Effector memory CD8-positive, alpha-beta T cell (primary cell): Measurements from ENCODE around the gene USP6.
"Not testable (repeated sequence)": the region's sequence is repeated elsewhere in the genome, so short reads cannot be mapped to it uniquely, and the experiment has no call there.

ENCODE experiments used
- ATAC-seq: fragments of 150-1000 bp; cut with Tn5 transposase; replicated peaks from 2 replicates; pipeline ENCODE4 v1.10.0; 2021; ENCODE audit warnings: mild to moderate bottlenecking, moderate library complexity
- DNase-seq, 3 experiments: peaks; one replicate each; pipeline ENCODE4 v3.0.0; 2021
- H3K27ac Mint-ChIP-seq, 2 donors: one replicate each; pipeline ENCODE4 v1.8.0; 2022; ENCODE audit warnings: mild to moderate bottlenecking in 2 of 2, mixed read lengths in 2 of 2, moderate library complexity in 2 of 2
- H3K27me3 Mint-ChIP-seq, 2 donors: one replicate each; pipeline ENCODE4 v1.8.0; 2022; ENCODE audit warnings: mixed read lengths in 2 of 2
- H3K36me3 Mint-ChIP-seq: one replicate; pipeline ENCODE4 v1.8.0; 2022; ENCODE audit warnings: mild to moderate bottlenecking, moderate library complexity, mixed read lengths; ENCODE audit not compliant: insufficient read depth
- H3K4me1 Mint-ChIP-seq, 2 donors: one replicate each; pipeline ENCODE4 v1.8.0; 2022; ENCODE audit warnings: low read depth in 2 of 2, mixed read lengths in 2 of 2
- H3K4me3 Mint-ChIP-seq, 2 donors: one replicate each; pipeline ENCODE4 v1.8.0; 2022; ENCODE audit warnings: mild to moderate bottlenecking in 2 of 2, mixed read lengths in 2 of 2, moderate library complexity in 2 of 2
- H3K9me3 Mint-ChIP-seq, 2 donors: one replicate each; pipeline ENCODE4 v1.8.0; 2022; ENCODE audit warnings: mixed read lengths in 2 of 2

USP6 gene

GRCh38 chr17:5165791-5166564, 50.1 kb downstream of the USP6 start:
- not testable (repeated sequence) for H3K36me3 Mint-ChIP-seq, ATAC-seq, DNase-seq, H3K4me1 Mint-ChIP-seq, H3K27me3 Mint-ChIP-seq, H3K9me3 Mint-ChIP-seq, H3K27ac Mint-ChIP-seq, H3K4me3 Mint-ChIP-seq

GRCh38 chr17:5175027-5175426, 59.2 kb downstream of the USP6 start:
- not testable (repeated sequence) for DNase-seq, H3K36me3 Mint-ChIP-seq, H3K4me1 Mint-ChIP-seq, H3K27me3 Mint-ChIP-seq, ATAC-seq, H3K9me3 Mint-ChIP-seq, H3K4me3 Mint-ChIP-seq, H3K27ac Mint-ChIP-seq

- no peak overlapping the region for H3K27ac Mint-ChIP-seq
- no peaks in the 10 kb centered on the region for H3K9me3 Mint-ChIP-seq
- no peaks in the 10 kb centered on the region for H3K27me3 Mint-ChIP-seq
- H3K36me3 Mint-ChIP-seq = peaks cover 14% of the 10 kb centered on the region
- ATAC-seq (no peak), DNase-seq (no peak)
- no peak overlapping the region for H3K4me3 Mint-ChIP-seq
- no peaks in the 10 kb centered on the region for H3K4me1 Mint-ChIP-seq
These were observed 63.2 kb downstream of the USP6 start for GRCh38 chr17:5179003-5179402.

GRCh38 chr17:5181509-5182305, 65.9 kb downstream of the USP6 start:
- ATAC-seq (no peak), DNase-seq (no peak)
- peak overlapping the region in 1 of 2 donors; percentile 60 for H3K27ac Mint-ChIP-seq
- peaks cover 16% of the 10 kb centered on the region for H3K36me3 Mint-ChIP-seq
- H3K4me1 Mint-ChIP-seq = peaks cover 3 to 6% of the 10 kb centered on the region in 2 donors
- no peaks in the 10 kb centered on the region for H3K27me3 Mint-ChIP-seq
- peaks cover 2 to 5% of the 10 kb centered on the region in 2 donors for H3K9me3 Mint-ChIP-seq
- peak overlapping the region in 1 of 2 donors; percentile 6 for H3K4me3 Mint-ChIP-seq

GRCh38 chr17:5182597-5183409, 67.0 kb downstream of the USP6 start:
- Mint-ChIP-seq H3K4me3 (no peak overlapping the region), H3K27ac (no peak overlapping the region)
- no peak for ATAC-seq

GRCh38 chr17:5183410-5183793, 67.6 kb downstream of the USP6 start:
- DNase-seq (no peak), ATAC-seq (no peak)
- Mint-ChIP-seq H3K4me1 (peaks cover 6% of the 10 kb centered on the region in 2 donors), H3K4me3 (no peak overlapping the region), H3K36me3 (peaks cover 20% of the 10 kb centered on the region), H3K27ac (no peak overlapping the region), H3K27me3 (no peaks in the 10 kb centered on the region), H3K9me3 (peaks cover 7 to 11% of the 10 kb centered on the region in 2 donors)

More at GRCh38 chr17:5182597-5183409, 67.0 kb downstream of the USP6 start:
- Mint-ChIP-seq H3K4me1 (peaks cover 3 to 6% of the 10 kb centered on the region in 2 donors), H3K36me3 (peaks cover 16% of the 10 kb centered on the region), H3K27me3 (no peaks in the 10 kb centered on the region), H3K9me3 (peaks cover 7 to 10% of the 10 kb centered on the region in 2 donors)
- no peak for DNase-seq

- H3K36me3 Mint-ChIP-seq = peaks cover 17% of the 10 kb centered on the region
- H3K9me3 Mint-ChIP-seq = peaks cover 7 to 11% of the 10 kb centered on the region in 2 donors
- H3K27me3 Mint-ChIP-seq = no peaks in the 10 kb centered on the region
- peaks cover 6 to 7% of the 10 kb centered on the region in 2 donors for H3K4me1 Mint-ChIP-seq
- H3K27ac Mint-ChIP-seq = peak overlapping the region in 1 of 2 donors; percentile 69
- H3K4me3 Mint-ChIP-seq = peak overlapping the region; percentile 22 to 27
- DNase-seq (peak; percentile 53 to 63 (median 60)), ATAC-seq (peak; percentile 99)
These were observed 68.5 kb downstream of the USP6 start for GRCh38 chr17:5184288-5184687.

GRCh38 chr17:5191541-5192417, 75.9 kb downstream of the USP6 start, which contains the start of gene ZNF594:
TSS of gene ZNF594 (minus strand) at chr17:5191868. CDS start at chr17:5184256, 7,612 bp downstream.
- DNase-seq (peak; percentile 96 to 97 (median 97)), ATAC-seq (peak; percentile 98)
- Mint-ChIP-seq H3K4me1 (peaks cover 13 to 31% of the 10 kb centered on the region in 2 donors), H3K27ac (peak within 1 kb of the TSS; percentile 92 to 95), H3K4me3 (peak within 1 kb of the TSS; percentile 87 to 92), H3K9me3 (peaks cover 4 to 6% of the 10 kb centered on the region in 2 donors), H3K36me3 (peaks cover 19% of the 10 kb centered on the region), H3K27me3 (no peaks in the 10 kb centered on the region)

GRCh38 chr17:5194346-5194745, 78.5 kb downstream of the USP6 start:
- Mint-ChIP-seq H3K4me1 (peaks cover 18 to 37% of the 10 kb centered on the region in 2 donors), H3K4me3 (no peak overlapping the region), H3K36me3 (peaks cover 18% of the 10 kb centered on the region), H3K27ac (no peak overlapping the region), H3K27me3 (no peaks in the 10 kb centered on the region), H3K9me3 (no peaks in the 10 kb centered on the region)
- no peak for DNase-seq
- ATAC-seq = no peak

- Mint-ChIP-seq H3K4me3 (peak overlapping the region; percentile 27 to 40), H3K36me3 (peaks cover 5% of the 10 kb centered on the region), H3K4me1 (peaks cover 6 to 9% of the 10 kb centered on the region in 2 donors), H3K27me3 (no peaks in the 10 kb centered on the region), H3K27ac (peak overlapping the region in 1 of 2 donors; percentile 65), H3K9me3 (no peaks in the 10 kb centered on the region)
- ATAC-seq = peak; percentile 35
- no peak for DNase-seq
These were observed 82.6 kb downstream of the USP6 start for GRCh38 chr17:5198472-5198871.

- Mint-ChIP-seq H3K27me3 (no peaks in the 10 kb centered on the region), H3K4me3 (no peak overlapping the region), H3K27ac (no peak overlapping the region), H3K4me1 (peaks cover 9 to 14% of the 10 kb centered on the region in 2 donors), H3K36me3 (peaks cover 8% of the 10 kb centered on the region), H3K9me3 (no peaks in the 10 kb centered on the region)
- DNase-seq = no peak
- ATAC-seq = no peak
These were observed 84.5 kb downstream of the USP6 start for GRCh38 chr17:5200360-5200759.

GRCh38 chr17:5201011-5201410, 85.2 kb downstream of the USP6 start:
- no peak overlapping the region for H3K4me3 Mint-ChIP-seq
- no peak overlapping the region for H3K27ac Mint-ChIP-seq

More at GRCh38 chr17:5201011-5201410, 85.2 kb downstream of the USP6 start:
- Mint-ChIP-seq H3K4me1 (peaks cover 9 to 14% of the 10 kb centered on the region in 2 donors), H3K27me3 (no peaks in the 10 kb centered on the region), H3K9me3 (no peaks in the 10 kb centered on the region), H3K36me3 (peaks cover 8% of the 10 kb centered on the region)
- no peak for DNase-seq
- ATAC-seq = no peak
